Hepatocyte (in vitro differentiated cells): Measurements from ENCODE around the gene SLC25A21.

ENCODE experiments used
- CTCF ChIP-seq: fragments of 200-600 bp; sonication (generic); IDR thresholded peaks from 2 replicates; pipeline ENCODE4 v1.5.1; 2016; ENCODE audit warnings: antibody characterized with exemption, mild to moderate bottlenecking; ENCODE audit not compliant: poor library complexity
- EZH2 ChIP-seq: fragments of 200-600 bp; sonication (generic); IDR thresholded peaks from 2 replicates; pipeline ENCODE4 v1.6.1; 2016; ENCODE audit warnings: antibody characterized with exemption, mild to moderate bottlenecking, borderline replicate concordance

DNA sequence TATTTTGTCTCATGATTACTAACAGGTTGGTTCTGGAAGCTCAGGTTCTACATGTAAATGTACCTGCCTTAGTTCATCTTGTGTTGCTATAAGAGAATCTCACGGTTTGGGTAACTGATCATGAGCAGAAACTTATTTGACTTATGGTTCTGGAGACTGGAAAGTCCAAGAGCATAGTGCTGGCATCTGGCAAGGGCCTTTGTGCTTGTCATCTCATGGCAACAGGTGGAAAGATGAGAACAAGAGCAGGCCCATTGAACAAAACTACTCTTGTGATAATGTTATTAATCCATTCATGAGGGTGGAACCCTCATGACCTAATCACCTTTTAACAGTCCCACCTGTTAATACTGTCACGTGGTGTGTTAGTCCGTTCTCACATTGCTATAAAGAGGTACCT is 48.7 kb upstream of the SLC25A21 start:
- TF ChIP-seq CTCF: no peak
- no peak for TF ChIP-seq EZH2
